NB4 (cell line): ENCODE measurements around the gene FMN2.

Source experiments
- CTCF ChIP-seq: IDR thresholded peaks from one replicate; pipeline ENCODE4 v1.5.1; 2012; ENCODE audit warnings: low read depth, low read length
- MAX ChIP-seq: IDR thresholded peaks from 2 replicates; pipeline ENCODE4 v1.6.1; 2011; ENCODE audit warnings: low read depth, low read length
- POLR2A ChIP-seq: IDR thresholded peaks from 2 replicates; pipeline ENCODE4 v1.6.1; 2011; ENCODE audit warnings: mild to moderate bottlenecking; ENCODE audit not compliant: insufficient read length; ENCODE audit errors: extremely low read depth

GRCh38 chr1:240320659-240321058 is 229.0 kb downstream of the FMN2 start:
- TF ChIP-seq CTCF (no peak), POLR2A (no peak), MAX (no peak)
